GM12891 (cell line): ENCODE results near the gene CISH.

Experiments
- DNase-seq: peaks from one replicate; pipeline ENCODE4 v3.0.0; 2011; ENCODE audit warnings: low spot score; ENCODE audit not compliant: insufficient read length
- FAIRE-seq: peaks from 2 replicates; lab custom pipeline; 2011; peaks lifted over from hg19 to GRCh38; lab: Jason Lieb, UNC
- PAX5 ChIP-seq: IDR thresholded peaks from 2 replicates; pipeline ENCODE4 v1.6.1; 2011; ENCODE audit warnings: low read length, moderate library complexity, mild to moderate bottlenecking; ENCODE audit not compliant: insufficient read depth, severe bottlenecking
- POLR2A ChIP-seq: IDR thresholded peaks from 2 replicates; pipeline ENCODE4 v1.6.1; 2011; ENCODE audit warnings: low read depth, low read length, control low read depth
- POLR2AphosphoS5 ChIP-seq: IDR thresholded peaks from 2 replicates; pipeline ENCODE4 v1.6.1; 2011; ENCODE audit warnings: low read depth, low read length, control low read depth
- POU2F2 ChIP-seq: IDR thresholded peaks from 2 replicates; pipeline ENCODE4 v1.6.1; 2011; ENCODE audit warnings: low read depth, mild to moderate bottlenecking, control low read depth, low read length, moderate library complexity
- SPI1 ChIP-seq: IDR thresholded peaks from 2 replicates; pipeline ENCODE4 v1.6.1; 2011; ENCODE audit warnings: low read depth, low read length, control low read depth
- TAF1 ChIP-seq: IDR thresholded peaks from 2 replicates; pipeline ENCODE4 v1.6.1; 2011; ENCODE audit warnings: low read depth, low read length, control low read depth

Gene CISH

GRCh38 chr3:50577348-50577747 is 34.2 kb downstream of the CISH start:
- DNase-seq (no peak), FAIRE-seq (no peak)
- TF ChIP-seq PAX5 = no peak
- no peak for TF ChIP-seq TAF1
- no peak for TF ChIP-seq SPI1
- TF ChIP-seq POLR2A = no peak
- no peak for TF ChIP-seq POLR2AphosphoS5
- TF ChIP-seq POU2F2 = no peak

GRCh38 chr3:50575372-50575771 is 36.2 kb downstream of the CISH start:
- no peak for DNase-seq
- no peak for FAIRE-seq
- TF ChIP-seq TAF1 = no peak
- TF ChIP-seq POU2F2 = no peak
- TF ChIP-seq PAX5 = no peak
- no peak for TF ChIP-seq POLR2A
- TF ChIP-seq POLR2AphosphoS5 = no peak
- no peak for TF ChIP-seq SPI1

- TF ChIP-seq POLR2AphosphoS5 (no peak), POLR2A (no peak), SPI1 (no peak), TAF1 (no peak), PAX5 (no peak), POU2F2 (no peak)
- FAIRE-seq (no peak), DNase-seq (no peak)
Observed at GRCh38 chr3:50574444-50574831, 37.1 kb downstream of the CISH start.

- DNase-seq (no peak), FAIRE-seq (no peak)
- TF ChIP-seq POU2F2 (no peak), POLR2A (no peak), POLR2AphosphoS5 (no peak), TAF1 (no peak), SPI1 (no peak), PAX5 (no peak)
Observed at GRCh38 chr3:50573566-50574443, 37.8 kb downstream of the CISH start.

GRCh38 chr3:50572801-50573371 is 38.7 kb downstream of the CISH start:
- no peak for DNase-seq
- no peak for FAIRE-seq
- TF ChIP-seq TAF1 (no peak), SPI1 (no peak), PAX5 (no peak), POLR2AphosphoS5 (no peak), POU2F2 (no peak), POLR2A (no peak)

- DNase-seq (peak; percentile 56), FAIRE-seq (peak; percentile 96)
Observed at GRCh38 chr3:50572158-50572557, 39.4 kb downstream of the CISH start.

GRCh38 chr3:50571486-50571885 is 40.1 kb downstream of the CISH start:
- DNase-seq (no peak), FAIRE-seq (no peak)
- TF ChIP-seq SPI1 (no peak), POLR2A (no peak), POLR2AphosphoS5 (no peak), PAX5 (no peak), TAF1 (no peak), POU2F2 (no peak)

More at GRCh38 chr3:50572158-50572557, 39.4 kb downstream of the CISH start:
- TF ChIP-seq POLR2A (no peak), POLR2AphosphoS5 (no peak), TAF1 (no peak), PAX5 (no peak), POU2F2 (no peak), SPI1 (no peak)

GRCh38 chr3:50570508-50571279 is 40.9 kb downstream of the CISH start:
- FAIRE-seq (peak; percentile 33), DNase-seq (no peak)
- no peak for TF ChIP-seq TAF1
- no peak for TF ChIP-seq POLR2A
- no peak for TF ChIP-seq POLR2AphosphoS5
- TF ChIP-seq PAX5 = no peak
- no peak for TF ChIP-seq SPI1
- no peak for TF ChIP-seq POU2F2

GRCh38 chr3:50568947-50569749 is 42.4 kb downstream of the CISH start, which contains the start of gene HEMK1:
Gene HEMK1 (plus strand): TSS chr3:50569522. CDS start chr3:50571105, 1,583 bp downstream.
- FAIRE-seq (peak; percentile 99), DNase-seq (peak; percentile 99)
- peak; percentile 51; the same call in 1 of the 2 replicates for TF ChIP-seq POLR2AphosphoS5
- TF ChIP-seq POLR2A = peak; percentile 70
- peak; percentile 26 for TF ChIP-seq PAX5
- TF ChIP-seq TAF1 = peak; percentile 74; the same call in 1 of the 2 replicates
- TF ChIP-seq POU2F2 = peak; percentile 45; the same call in 1 of the 2 replicates
- no peak for TF ChIP-seq SPI1
